GM23338 (cell line): ENCODE measurements around the gene PSMD6. TPM values are rescaled to one million over a fixed set of nuclear protein-coding genes. Genes with fewer than 3 reads are reported as not detected.

Source experiments
- ATAC-seq: fragments of 200-7000 bp; cut with Tn5 transposase; 3 replicates; pipeline ENCODE4 v1.9.1; 2020
- DNase-seq: peaks from one replicate; pipeline ENCODE4 v3.0.0-alpha.2; 2015; ENCODE audit warnings: low spot score
- H2AFZ ChIP-seq: fragments of 200-600 bp; sonication (generic); 2 replicates; pipeline ENCODE4 v1.8.0; 2016; ENCODE audit warnings: antibody characterized with exemption, mild to moderate bottlenecking, moderate library complexity
- H3F3A ChIP-seq: fragments of 200-600 bp; sonication (generic); replicated peaks from 2 replicates; pipeline ENCODE4 v1.8.0; 2017; ENCODE audit warnings: antibody characterized with exemption, mixed run types, low read depth
- H3K27ac ChIP-seq: fragments of 200-600 bp; sonication (generic); 2 replicates; pipeline ENCODE4 v1.6.1; 2016; ENCODE audit warnings: low read depth
- H3K27me3 ChIP-seq: fragments of 200-600 bp; sonication (generic); 2 replicates; pipeline ENCODE4 v1.8.0; 2016; ENCODE audit warnings: mild to moderate bottlenecking, mixed run types, moderate library complexity; ENCODE audit not compliant: insufficient read depth
- H3K36me3 ChIP-seq: fragments of 200-600 bp; sonication (generic); 2 replicates; pipeline ENCODE4 v1.8.0; 2016; ENCODE audit warnings: mild to moderate bottlenecking; ENCODE audit not compliant: insufficient read depth
- H3K4me1 ChIP-seq: fragments of 200-600 bp; sonication (generic); 2 replicates; pipeline ENCODE4 v1.8.0; 2016; ENCODE audit warnings: mild to moderate bottlenecking, moderate library complexity; ENCODE audit not compliant: insufficient read depth
- H3K4me2 ChIP-seq: fragments of 200-600 bp; sonication (generic); 2 replicates; pipeline ENCODE4 v1.7.1; 2017; ENCODE audit warnings: mixed run types
- H3K4me3 ChIP-seq: fragments of 200-600 bp; sonication (generic); 2 replicates; pipeline ENCODE4 v1.6.1; 2016; ENCODE audit warnings: mixed run types
- H3K79me2 ChIP-seq: fragments of 200-600 bp; sonication (generic); replicated peaks from 2 replicates; pipeline ENCODE4 v1.8.0; 2017; ENCODE audit warnings: mild to moderate bottlenecking; ENCODE audit not compliant: insufficient read depth
- H3K9me2 ChIP-seq: fragments of 200-600 bp; sonication (generic); 2 replicates; pipeline ENCODE4 v1.8.0; 2017; ENCODE audit not compliant: insufficient read depth
- H4K20me1 ChIP-seq: fragments of 200-600 bp; sonication (generic); replicated peaks from 2 replicates; pipeline ENCODE4 v1.8.0; 2017; ENCODE audit warnings: mild to moderate bottlenecking; ENCODE audit not compliant: insufficient read depth
- H3K27ac Mint-ChIP-seq: 2 replicates; pipeline ENCODE4 v1.8.0; 2020; ENCODE audit warnings: inconsistent platforms, mild to moderate bottlenecking, moderate library complexity, mixed read lengths
- H3K27me3 Mint-ChIP-seq: 3 replicates; pipeline ENCODE4 v1.8.0; 2022; ENCODE audit warnings: low read depth, mild to moderate bottlenecking, moderate library complexity, mixed read lengths, inconsistent platforms; ENCODE audit not compliant: insufficient read depth, poor library complexity
- H3K36me3 Mint-ChIP-seq: 3 replicates; pipeline ENCODE4 v1.8.0; 2021; ENCODE audit warnings: low read depth, mild to moderate bottlenecking, inconsistent platforms, moderate library complexity, mixed read lengths
- H3K4me1 Mint-ChIP-seq: 3 replicates; pipeline ENCODE4 v1.8.0; 2020; ENCODE audit warnings: mild to moderate bottlenecking, inconsistent platforms, mixed read lengths
- H3K4me3 Mint-ChIP-seq: 3 replicates; pipeline ENCODE4 v1.8.0; 2021; ENCODE audit warnings: moderate library complexity, mild to moderate bottlenecking, inconsistent platforms, mixed read lengths
- H3K9me3 Mint-ChIP-seq: 3 replicates; pipeline ENCODE4 v1.8.0; 2020; ENCODE audit warnings: moderate library complexity, mild to moderate bottlenecking, inconsistent platforms, mixed read lengths
- CTCF ChIP-seq, 2 experiments: fragments of 200-600 bp in 1 of 2; sonication (generic) in 1 of 2; conservative IDR thresholded peaks; 2 replicates each; pipeline versions ENCODE4 v1.5.1 to v1.6.1; 2016 to 2017; ENCODE audit warnings: antibody characterized with exemption in 2 of 2, low read depth in 2 of 2, mild to moderate bottlenecking in 2 of 2, moderate library complexity in 1 of 2
- ZNF331 ChIP-seq: fragments of 250-450 bp; sonication (Bioruptor Pico); IDR thresholded peaks from 2 replicates; pipeline ENCODE4 v1.5.0; 2020; ENCODE audit warnings: low read depth, mild to moderate bottlenecking, moderate library complexity
- polyA plus RNA-seq: library from polyadenylated mRNA; unstranded; fragments of >200 nt; fragmentation: Nextera tagmentation; extraction: Ambion mirVana; gene quantifications from 2 replicates; pipeline ENCODE4 v1.2.1, GENCODE V29; 2016
- total RNA-seq: library from RNA; depleted of rRNA; stranded (reverse); fragments of >200 nt; shearing (Covaris generic); gene quantifications from 2 replicates; pipeline ENCODE4 v1.2.3, GENCODE V29; 2014
- TF ChIP-seq, protein P1 (sequence below): fragments of 250-450 bp; sonication (Bioruptor Pico); IDR thresholded peaks from 2 replicates; pipeline ENCODE4 v1.5.0; 2020; ENCODE audit warnings: mild to moderate bottlenecking, moderate library complexity

The PSMD6 gene
- total and polyA plus RNA-seq, 2 experiments from 2014 or later, result 98.1 to 205 TPM

- Histone ChIP-seq H3K4me1 (peaks cover 5% of the 10 kb centered on the region; the same call in 1 of the 2 replicates), H3F3A (no peaks in the 10 kb centered on the region), H4K20me1 (peaks cover 6% of the 10 kb centered on the region; the same call in 1 of the 2 replicates), H3K36me3 (peaks cover 11% of the 10 kb centered on the region), H3K79me2 (no peaks in the 10 kb centered on the region), H3K4me3 (no peak overlapping the region), H3K27ac (no peak overlapping the region), H3K4me2 (no peak overlapping the region), H3K27me3 (no peaks in the 10 kb centered on the region), H2AFZ (no peak overlapping the region), H3K9me2 (no peaks in the 10 kb centered on the region)
- Mint-ChIP-seq H3K9me3 (no peaks in the 10 kb centered on the region), H3K27me3 (no peaks in the 10 kb centered on the region), H3K36me3 (peaks cover 48% of the 10 kb centered on the region), H3K27ac (peak overlapping the region; percentile 76), H3K4me1 (peaks cover 14% of the 10 kb centered on the region; the same call in 2 of the 3 replicates), H3K4me3 (no peak overlapping the region)
- TF ChIP-seq ZNF331 (CRISPR knock-in tag) (no peak), CTCF (conservative IDR thresholded peaks at IDR 0.05; ENCODE audit: low read depth in 2 of 2) (peak; percentile 96 to 97)
- TF ChIP-seq, protein P1, sequence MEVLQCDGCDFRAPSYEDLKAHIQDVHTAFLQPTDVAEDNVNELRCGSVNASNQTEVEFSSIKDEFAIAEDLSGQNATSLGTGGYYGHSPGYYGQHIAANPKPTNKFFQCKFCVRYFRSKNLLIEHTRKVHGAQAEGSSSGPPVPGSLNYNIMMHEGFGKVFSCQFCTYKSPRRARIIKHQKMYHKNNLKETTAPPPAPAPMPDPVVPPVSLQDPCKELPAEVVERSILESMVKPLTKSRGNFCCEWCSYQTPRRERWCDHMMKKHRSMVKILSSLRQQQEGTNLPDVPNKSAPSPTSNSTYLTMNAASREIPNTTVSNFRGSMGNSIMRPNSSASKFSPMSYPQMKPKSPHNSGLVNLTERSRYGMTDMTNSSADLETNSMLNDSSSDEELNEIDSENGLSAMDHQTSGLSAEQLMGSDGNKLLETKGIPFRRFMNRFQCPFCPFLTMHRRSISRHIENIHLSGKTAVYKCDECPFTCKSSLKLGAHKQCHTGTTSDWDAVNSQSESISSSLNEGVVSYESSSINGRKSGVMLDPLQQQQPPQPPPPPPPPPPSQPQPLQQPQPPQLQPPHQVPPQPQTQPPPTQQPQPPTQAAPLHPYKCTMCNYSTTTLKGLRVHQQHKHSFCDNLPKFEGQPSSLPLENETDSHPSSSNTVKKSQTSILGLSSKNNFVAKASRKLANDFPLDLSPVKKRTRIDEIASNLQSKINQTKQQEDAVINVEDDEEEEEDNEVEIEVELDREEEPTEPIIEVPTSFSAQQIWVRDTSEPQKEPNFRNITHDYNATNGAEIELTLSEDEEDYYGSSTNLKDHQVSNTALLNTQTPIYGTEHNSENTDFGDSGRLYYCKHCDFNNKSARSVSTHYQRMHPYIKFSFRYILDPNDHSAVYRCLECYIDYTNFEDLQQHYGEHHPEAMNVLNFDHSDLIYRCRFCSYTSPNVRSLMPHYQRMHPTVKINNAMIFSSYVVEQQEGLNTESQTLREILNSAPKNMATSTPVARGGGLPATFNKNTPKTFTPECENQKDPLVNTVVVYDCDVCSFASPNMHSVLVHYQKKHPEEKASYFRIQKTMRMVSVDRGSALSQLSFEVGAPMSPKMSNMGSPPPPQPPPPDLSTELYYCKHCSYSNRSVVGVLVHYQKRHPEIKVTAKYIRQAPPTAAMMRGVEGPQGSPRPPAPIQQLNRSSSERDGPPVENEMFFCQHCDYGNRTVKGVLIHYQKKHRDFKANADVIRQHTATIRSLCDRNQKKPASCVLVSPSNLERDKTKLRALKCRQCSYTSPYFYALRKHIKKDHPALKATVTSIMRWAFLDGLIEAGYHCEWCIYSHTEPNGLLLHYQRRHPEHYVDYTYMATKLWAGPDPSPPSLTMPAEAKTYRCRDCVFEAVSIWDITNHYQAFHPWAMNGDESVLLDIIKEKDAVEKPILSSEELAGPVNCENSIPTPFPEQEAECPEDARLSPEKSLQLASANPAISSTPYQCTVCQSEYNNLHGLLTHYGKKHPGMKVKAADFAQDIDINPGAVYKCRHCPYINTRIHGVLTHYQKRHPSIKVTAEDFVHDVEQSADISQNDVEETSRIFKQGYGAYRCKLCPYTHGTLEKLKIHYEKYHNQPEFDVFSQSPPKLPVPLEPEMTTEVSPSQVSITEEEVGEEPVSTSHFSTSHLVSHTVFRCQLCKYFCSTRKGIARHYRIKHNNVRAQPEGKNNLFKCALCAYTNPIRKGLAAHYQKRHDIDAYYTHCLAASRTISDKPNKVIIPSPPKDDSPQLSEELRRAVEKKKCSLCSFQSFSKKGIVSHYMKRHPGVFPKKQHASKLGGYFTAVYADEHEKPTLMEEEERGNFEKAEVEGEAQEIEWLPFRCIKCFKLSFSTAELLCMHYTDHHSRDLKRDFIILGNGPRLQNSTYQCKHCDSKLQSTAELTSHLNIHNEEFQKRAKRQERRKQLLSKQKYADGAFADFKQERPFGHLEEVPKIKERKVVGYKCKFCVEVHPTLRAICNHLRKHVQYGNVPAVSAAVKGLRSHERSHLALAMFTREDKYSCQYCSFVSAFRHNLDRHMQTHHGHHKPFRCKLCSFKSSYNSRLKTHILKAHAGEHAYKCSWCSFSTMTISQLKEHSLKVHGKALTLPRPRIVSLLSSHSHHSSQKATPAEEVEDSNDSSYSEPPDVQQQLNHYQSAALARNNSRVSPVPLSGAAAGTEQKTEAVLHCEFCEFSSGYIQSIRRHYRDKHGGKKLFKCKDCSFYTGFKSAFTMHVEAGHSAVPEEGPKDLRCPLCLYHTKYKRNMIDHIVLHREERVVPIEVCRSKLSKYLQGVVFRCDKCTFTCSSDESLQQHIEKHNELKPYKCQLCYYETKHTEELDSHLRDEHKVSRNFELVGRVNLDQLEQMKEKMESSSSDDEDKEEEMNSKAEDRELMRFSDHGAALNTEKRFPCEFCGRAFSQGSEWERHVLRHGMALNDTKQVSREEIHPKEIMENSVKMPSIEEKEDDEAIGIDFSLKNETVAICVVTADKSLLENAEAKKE, result 0 out of 2 replicates have a peak, but pooled peaks have one; percentile 34
- ATAC-seq (peak; percentile 99), DNase-seq (peak; percentile 93)
Measured at GRCh38 chr3:63993653-63994079, 29.6 kb downstream of the PSMD6 start.
